Measurements from ENCODE around the gene ZXDA.

ZXDA gene

GRCh38 chrX:57933321-57933720 is 23.1 kb upstream of the ZXDA start:
- no peaks in the 10 kb centered on the region for H3K9me3 ChIP-seq (ENCODE audit: insufficient read depth, low read depth, low read length)

GRCh38 chrX:57932266-57932665 is 22.0 kb upstream of the ZXDA start:
- Histone ChIP-seq H2AFZ (ENCODE audit: low read length) (no peak overlapping the region), H3K36me3 (ENCODE audit: insufficient read depth, low read length) (no peaks in the 10 kb centered on the region), H4K20me1 (ENCODE audit: insufficient read depth, low read length, poor library complexity, severe bottlenecking) (no peaks in the 10 kb centered on the region), H3K27me3 (ENCODE audit: insufficient read depth, low read length, poor library complexity, severe bottlenecking) (no peaks in the 10 kb centered on the region), H3K4me1 (ENCODE audit: insufficient read depth, low read length, poor library complexity, severe bottlenecking) (no peaks in the 10 kb centered on the region), H3K9me3 (ENCODE audit: insufficient read depth, low read depth, low read length) (no peaks in the 10 kb centered on the region), H3F3A (ENCODE audit: low read depth) (no peaks in the 10 kb centered on the region), H3K4me3 (ENCODE audit: low read length, poor library complexity, severe bottlenecking) (no peak overlapping the region), H3K9ac (ENCODE audit: low read depth, low read length, poor library complexity, severe bottlenecking) (no peak overlapping the region), H3K9me2 (replicated peaks; ENCODE audit: low read depth, low read length) (no peaks in the 10 kb centered on the region), H3K4me2 (ENCODE audit: low read depth, low read length, poor library complexity, severe bottlenecking) (no peak overlapping the region), H3K79me2 (ENCODE audit: insufficient read depth, low read length) (no peaks in the 10 kb centered on the region)
- TF ChIP-seq EZH2phosphoT487 (IDR thresholded peaks at IDR 0.05; ENCODE audit: borderline replicate concordance) (no peak), CTCF (conservative IDR thresholded peaks at IDR 0.05; ENCODE audit: low read length) (no peak)

More at GRCh38 chrX:57933321-57933720, 23.1 kb upstream of the ZXDA start:
- no peaks in the 10 kb centered on the region for H3K27me3 ChIP-seq (ENCODE audit: insufficient read depth, low read length, poor library complexity, severe bottlenecking)
- H3K4me1 ChIP-seq (ENCODE audit: insufficient read depth, low read length, poor library complexity, severe bottlenecking) = no peaks in the 10 kb centered on the region
- H3K4me2 ChIP-seq (ENCODE audit: low read depth, low read length, poor library complexity, severe bottlenecking) = no peak overlapping the region
- no peaks in the 10 kb centered on the region for H3K36me3 ChIP-seq (ENCODE audit: insufficient read depth, low read length)
- H2AFZ ChIP-seq (ENCODE audit: low read length) = no peak overlapping the region
- no peaks in the 10 kb centered on the region for H3F3A ChIP-seq (ENCODE audit: low read depth)
- no peaks in the 10 kb centered on the region for H4K20me1 ChIP-seq (ENCODE audit: insufficient read depth, low read length, poor library complexity, severe bottlenecking)
- H3K4me3 ChIP-seq (ENCODE audit: low read length, poor library complexity, severe bottlenecking) = no peak overlapping the region
- no peak overlapping the region for H3K9ac ChIP-seq (ENCODE audit: low read depth, low read length, poor library complexity, severe bottlenecking)
- H3K9me2 ChIP-seq (replicated peaks; ENCODE audit: low read depth, low read length) = no peaks in the 10 kb centered on the region
- TF ChIP-seq EZH2phosphoT487 (IDR thresholded peaks at IDR 0.05; ENCODE audit: borderline replicate concordance) = no peak
- no peak for TF ChIP-seq CTCF (conservative IDR thresholded peaks at IDR 0.05; ENCODE audit: low read length)
- no peaks in the 10 kb centered on the region for H3K79me2 ChIP-seq (ENCODE audit: insufficient read depth, low read length)

- H3F3A ChIP-seq (ENCODE audit: low read depth) = no peaks in the 10 kb centered on the region
- H3K9me3 ChIP-seq (ENCODE audit: insufficient read depth, low read depth, low read length) = no peaks in the 10 kb centered on the region
- no peaks in the 10 kb centered on the region for H4K20me1 ChIP-seq (ENCODE audit: insufficient read depth, low read length, poor library complexity, severe bottlenecking)
- no peak for TF ChIP-seq CTCF (conservative IDR thresholded peaks at IDR 0.05; ENCODE audit: low read length)
- TF ChIP-seq EZH2phosphoT487 (IDR thresholded peaks at IDR 0.05; ENCODE audit: borderline replicate concordance) = no peak
- no peaks in the 10 kb centered on the region for H3K27me3 ChIP-seq (ENCODE audit: insufficient read depth, low read length, poor library complexity, severe bottlenecking)
- no peak overlapping the region for H3K4me2 ChIP-seq (ENCODE audit: low read depth, low read length, poor library complexity, severe bottlenecking)
- H3K79me2 ChIP-seq (ENCODE audit: insufficient read depth, low read length) = no peaks in the 10 kb centered on the region
- H3K4me1 ChIP-seq (ENCODE audit: insufficient read depth, low read length, poor library complexity, severe bottlenecking) = no peaks in the 10 kb centered on the region
- H3K4me3 ChIP-seq (ENCODE audit: low read length, poor library complexity, severe bottlenecking) = no peak overlapping the region
- no peaks in the 10 kb centered on the region for H3K9me2 ChIP-seq (replicated peaks; ENCODE audit: low read depth, low read length)
- H3K36me3 ChIP-seq (ENCODE audit: insufficient read depth, low read length) = no peaks in the 10 kb centered on the region
- H2AFZ ChIP-seq (ENCODE audit: low read length) = no peak overlapping the region
- no peak overlapping the region for H3K9ac ChIP-seq (ENCODE audit: low read depth, low read length, poor library complexity, severe bottlenecking)
These were observed 19.8 kb upstream of the ZXDA start for GRCh38 chrX:57930051-57930450.

Data from Loucy (cell line).